Stimulated activated CD8-positive, alpha-beta memory T cell treated with anti-CD3 and anti-CD28 coated beads, Interleukin-15, amount 100 ng/mL, for 48 hours (primary cell): ENCODE results near the gene HOXB6.

Source experiments
- DNase-seq, 2 donors: peaks; one replicate each; pipeline ENCODE4 v3.0.0-alpha.2; 2020; ENCODE audit warnings: low read depth in 2 of 2

HOXB6 gene

GRCh38 chr17:48634493-48635208 lies 29.9 kb upstream of the HOXB6 start:
- no peak for DNase-seq

- no peak for DNase-seq
Measured at GRCh38 chr17:48633266-48633677, 28.5 kb upstream of the HOXB6 start.

- no peak for DNase-seq
Measured at GRCh38 chr17:48632579-48633265, 27.9 kb upstream of the HOXB6 start.

GRCh38 chr17:48631693-48632578 lies 27.1 kb upstream of the HOXB6 start:
- DNase-seq = no peak

GRCh38 chr17:48630925-48631692 lies 26.3 kb upstream of the HOXB6 start:
- DNase-seq = no peak

GRCh38 chr17:48630009-48630924 lies 25.5 kb upstream of the HOXB6 start:
- DNase-seq = no peak

- DNase-seq = no peak
Measured at GRCh38 chr17:48629411-48629759, 24.6 kb upstream of the HOXB6 start.

GRCh38 chr17:48628649-48629410 lies 24.0 kb upstream of the HOXB6 start:
- DNase-seq = no peak

- no peak for DNase-seq
Measured at GRCh38 chr17:48627623-48628521, 23.1 kb upstream of the HOXB6 start.

GRCh38 chr17:48627118-48627597 lies 22.4 kb upstream of the HOXB6 start:
- DNase-seq = no peak

- DNase-seq = peak in 1 of 2 donors; percentile 37
Measured at GRCh38 chr17:48626245-48627117, 21.7 kb upstream of the HOXB6 start, which contains the start of gene HOXB9. TSS of gene HOXB9 (minus strand) at chr17:48626358. CDS start at chr17:48626269, 89 bp downstream.

GRCh38 chr17:48625495-48626244 lies 20.9 kb upstream of the HOXB6 start:
- no peak for DNase-seq

- DNase-seq = no peak
Measured at GRCh38 chr17:48624544-48625494, 20.0 kb upstream of the HOXB6 start.

GRCh38 chr17:48624118-48624517 lies 19.3 kb upstream of the HOXB6 start:
- no peak for DNase-seq

GRCh38 chr17:48623583-48623982 lies 18.8 kb upstream of the HOXB6 start:
- DNase-seq = no peak

- DNase-seq = no peak
Measured at GRCh38 chr17:48622857-48623256, 18.1 kb upstream of the HOXB6 start.
